ENCODE results near the gene CKLF. TPM values are rescaled to one million over a fixed set of nuclear protein-coding genes. Genes with fewer than 3 reads are reported as not detected.

Gene CKLF
- total and polyA plus RNA-seq, 7 experiments from 2014 or later: 24.1 to 160 (median 45.9) TPM

- H3K27ac ChIP-seq (ENCODE audit: low read depth, low read length): no peak overlapping the region
- H3K27ac Mint-ChIP-seq: peak overlapping the region in 3 of 9 donors; percentile 17 to 69 (median 60)
- no peaks in the 10 kb centered on the region for H3K9me3 ChIP-seq (ENCODE audit: control insufficient read depth in 2 of 3, low read length in 3 of 3)
- H3K27me3 ChIP-seq (ENCODE audit: control insufficient read depth in 2 of 2, insufficient read depth in 2 of 2, low read length in 2 of 2): no peaks in the 10 kb centered on the region
- H3K4me3 ChIP-seq (ENCODE audit: low read length): no peak overlapping the region
- POLR2A ChIA-PET: interaction anchor here (0.6 kb wide), 1 partner anchor 10 kb away, joined by 3 read pairs; no protein-coding TSS in a partner anchor
- intact Hi-C loops (cut with micrococcal nuclease): loop anchor here in 1 of 2 donors (2.0 kb wide), 1 partner anchor 14 kb away; no protein-coding TSS in a partner anchor
- no peaks in the 10 kb centered on the region for H3K27me3 Mint-ChIP-seq
- H3K4me1 Mint-ChIP-seq: peaks cover 11 to 44% (median 19%) of the 10 kb centered on the region in 7 donors
- H3K36me3 ChIP-seq (ENCODE audit: control insufficient read depth in 2 of 3, insufficient read depth in 3 of 3, low read length in 3 of 3): peaks cover 0 to 4% (median 0%) of the 10 kb centered on the region in 3 experiments
- DNase-seq (no peak), ATAC-seq (no peak)
- H3K4me3 Mint-ChIP-seq: peak overlapping the region in 2 of 10 donors; percentile 45 to 66
- no peaks in the 10 kb centered on the region for H3K9me3 Mint-ChIP-seq
- H3K4me1 ChIP-seq (ENCODE audit: control insufficient read depth in 2 of 2, insufficient read depth in 2 of 2, low read length in 2 of 2): peaks cover 0 to 3% of the 10 kb centered on the region in 2 donors
- CTCF ChIA-PET: no interaction called here
- peaks cover 0 to 35% (median 5%) of the 10 kb centered on the region in 5 donors for H3K36me3 Mint-ChIP-seq
Observed at GRCh38 chr16:66538910-66539309, 13.5 kb upstream of the CKLF start.

GRCh38 chr16:66539623-66540469 is 12.5 kb upstream of the CKLF start:
- Mint-ChIP-seq H3K27me3 (no peaks in the 10 kb centered on the region), H3K27ac (peak overlapping the region in 5 of 9 donors; percentile 47 to 71 (median 63)), H3K9me3 (no peaks in the 10 kb centered on the region), H3K36me3 (peaks cover 0 to 31% (median 5%) of the 10 kb centered on the region in 5 donors), H3K4me1 (peaks cover 12 to 43% (median 20%) of the 10 kb centered on the region in 7 donors), H3K4me3 (peak overlapping the region in 3 of 10 donors; percentile 14 to 39 (median 27))
- H3K27me3 ChIP-seq (ENCODE audit: control insufficient read depth in 2 of 2, insufficient read depth in 2 of 2, low read length in 2 of 2): no peaks in the 10 kb centered on the region
- ATAC-seq: no peak
- POLR2A ChIA-PET: interaction anchor here (0.6 to 0.9 kb wide), 3 partner anchors 12 to 24 kb away, joined by 3 to 5 read pairs (median 3); partner anchors contain the start of gene CKLF
- peaks cover 0 to 3% of the 10 kb centered on the region in 2 donors for H3K4me1 ChIP-seq (ENCODE audit: control insufficient read depth in 2 of 2, insufficient read depth in 2 of 2, low read length in 2 of 2)
- no peak overlapping the region for H3K4me3 ChIP-seq (ENCODE audit: low read length)
- H3K9me3 ChIP-seq (ENCODE audit: control insufficient read depth in 2 of 3, low read length in 3 of 3): no peaks in the 10 kb centered on the region
- no peak for DNase-seq
- no peak overlapping the region for H3K27ac ChIP-seq (ENCODE audit: low read depth, low read length)
- H3K36me3 ChIP-seq (ENCODE audit: control insufficient read depth in 2 of 3, insufficient read depth in 3 of 3, low read length in 3 of 3): peaks cover 0 to 4% (median 0%) of the 10 kb centered on the region in 3 experiments
- CTCF ChIA-PET: no interaction called here
- intact Hi-C loops (cut with micrococcal nuclease): loop anchor here in 1 of 2 donors (2.0 kb wide), 1 partner anchor 15 kb away; no protein-coding TSS in a partner anchor

DNA sequence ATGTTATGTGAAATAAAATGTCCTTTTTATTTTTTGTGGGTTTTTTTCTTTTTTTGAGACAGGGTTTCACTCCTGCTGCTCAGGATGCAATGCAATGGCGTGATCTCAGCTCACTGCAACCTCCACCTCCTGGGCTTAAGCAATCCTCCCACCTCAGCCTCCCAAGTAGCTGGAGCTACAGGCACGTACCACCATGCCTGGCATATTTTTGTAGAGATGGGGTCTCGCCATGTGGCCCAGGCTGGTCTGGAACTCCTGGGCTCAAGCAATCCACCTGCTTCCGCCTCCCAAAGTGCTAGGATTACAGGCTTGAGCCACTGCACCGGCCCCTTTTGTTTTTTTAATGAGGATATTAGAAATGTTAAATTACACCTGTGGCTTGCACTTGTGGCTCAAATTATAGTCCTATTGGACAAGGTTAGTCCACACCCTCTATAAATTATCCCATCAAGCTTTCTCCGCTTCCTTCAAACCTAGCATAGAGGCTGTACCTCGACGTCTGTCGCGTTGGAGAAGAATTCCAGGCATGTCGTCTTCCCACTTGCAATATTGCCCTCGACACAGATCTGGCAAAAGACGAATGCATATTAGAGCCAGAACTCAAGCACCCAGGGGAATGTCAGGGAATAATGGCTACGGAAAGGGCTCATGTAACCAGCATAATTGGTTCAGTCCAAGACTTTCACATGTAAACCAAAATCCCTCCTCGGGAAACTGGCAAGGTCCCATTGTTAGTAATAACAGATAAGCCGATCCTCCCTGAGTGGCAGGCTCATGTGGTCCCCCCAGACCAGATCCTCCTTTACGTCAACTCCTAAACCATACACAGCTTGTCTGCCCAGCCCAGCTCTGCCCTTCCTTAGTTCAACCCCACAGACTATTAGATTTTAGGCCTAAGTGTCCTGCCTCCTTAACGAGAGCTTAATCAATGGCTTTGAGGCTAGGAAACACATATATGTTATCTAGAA is 10.7 kb upstream of the CKLF start:
- Histone ChIP-seq H3K4me3 (ENCODE audit: low read length) (no peak overlapping the region), H3K4me1 (ENCODE audit: control insufficient read depth in 2 of 2, insufficient read depth in 2 of 2, low read length in 2 of 2) (peaks cover 0 to 3% of the 10 kb centered on the region in 2 donors), H3K9me3 (ENCODE audit: control insufficient read depth in 2 of 3, low read length in 3 of 3) (no peaks in the 10 kb centered on the region), H3K36me3 (ENCODE audit: control insufficient read depth in 2 of 3, insufficient read depth in 3 of 3, low read length in 3 of 3) (peaks cover 0 to 4% (median 0%) of the 10 kb centered on the region in 3 experiments), H3K27me3 (ENCODE audit: control insufficient read depth in 2 of 2, insufficient read depth in 2 of 2, low read length in 2 of 2) (no peaks in the 10 kb centered on the region), H3K27ac (ENCODE audit: low read depth, low read length) (no peak overlapping the region)
- Mint-ChIP-seq H3K27ac (peak overlapping the region in 3 of 9 donors; percentile 0 to 9 (median 1)), H3K9me3 (no peaks in the 10 kb centered on the region), H3K27me3 (no peaks in the 10 kb centered on the region), H3K4me1 (peaks cover 12 to 49% (median 21%) of the 10 kb centered on the region in 7 donors), H3K36me3 (peaks cover 0 to 29% (median 5%) of the 10 kb centered on the region in 5 donors), H3K4me3 (no peak overlapping the region)
- ChIA-PET CTCF (interaction anchor here (1.0 kb wide), 1 partner anchor 17 kb away, joined by 3 read pairs; no protein-coding TSS in a partner anchor), POLR2A (interaction anchor here (1.0 to 1.3 kb wide), 3 partner anchors 11 to 62 kb away, joined by 3 to 4 read pairs (median 3); partner anchors contain the start of gene CKLF)
- DNase-seq: no peak
- ATAC-seq: no peak
- intact Hi-C loops (cut with micrococcal nuclease): no loop called here

- peaks cover 0 to 4% (median 0%) of the 10 kb centered on the region in 3 experiments for H3K36me3 ChIP-seq (ENCODE audit: control insufficient read depth in 2 of 3, insufficient read depth in 3 of 3, low read length in 3 of 3)
- H3K4me3 ChIP-seq (ENCODE audit: low read length): no peak overlapping the region
- no peaks in the 10 kb centered on the region for H3K27me3 Mint-ChIP-seq
- peaks cover 0 to 3% of the 10 kb centered on the region in 2 donors for H3K4me1 ChIP-seq (ENCODE audit: control insufficient read depth in 2 of 2, insufficient read depth in 2 of 2, low read length in 2 of 2)
- H3K27ac Mint-ChIP-seq: peak overlapping the region in 2 of 9 donors; percentile 0 to 9
- H3K36me3 Mint-ChIP-seq: peaks cover 0 to 30% (median 3%) of the 10 kb centered on the region in 5 donors
- no peak for DNase-seq
- H3K27me3 ChIP-seq (ENCODE audit: control insufficient read depth in 2 of 2, insufficient read depth in 2 of 2, low read length in 2 of 2): no peaks in the 10 kb centered on the region
- H3K4me1 Mint-ChIP-seq: peaks cover 14 to 52% (median 26%) of the 10 kb centered on the region in 7 donors
- H3K4me3 Mint-ChIP-seq: no peak overlapping the region
- POLR2A ChIA-PET: interaction anchor here (1.3 kb wide), 1 partner anchor 10 kb away, joined by 3 read pairs; the partner anchor contains the start of gene CKLF
- CTCF ChIA-PET: interaction anchor here (1.6 kb wide), 1 partner anchor 10 kb away, joined by 3 read pairs; the partner anchor contains the start of gene CKLF
- no peak for ATAC-seq
- no peaks in the 10 kb centered on the region for H3K9me3 ChIP-seq (ENCODE audit: control insufficient read depth in 2 of 3, low read length in 3 of 3)
- no peak overlapping the region for H3K27ac ChIP-seq (ENCODE audit: low read depth, low read length)
- intact Hi-C loops (cut with micrococcal nuclease): no loop called here
- H3K9me3 Mint-ChIP-seq: no peaks in the 10 kb centered on the region
Observed at GRCh38 chr16:66542396-66542795, 10.0 kb upstream of the CKLF start.

GRCh38 chr16:66543541-66543940 is 8.8 kb upstream of the CKLF start:
- no peak overlapping the region for H3K4me3 ChIP-seq (ENCODE audit: low read length)
- peaks cover 0 to 26% (median 0%) of the 10 kb centered on the region in 5 donors for H3K36me3 Mint-ChIP-seq
- no peaks in the 10 kb centered on the region for H3K36me3 ChIP-seq (ENCODE audit: control insufficient read depth in 2 of 3, insufficient read depth in 3 of 3, low read length in 3 of 3)
- ATAC-seq: no peak
- H3K27ac ChIP-seq (ENCODE audit: low read depth, low read length): no peak overlapping the region
- H3K4me1 Mint-ChIP-seq: peaks cover 20 to 54% (median 34%) of the 10 kb centered on the region in 7 donors
- peaks cover 0 to 5% of the 10 kb centered on the region in 2 donors for H3K4me1 ChIP-seq (ENCODE audit: control insufficient read depth in 2 of 2, insufficient read depth in 2 of 2, low read length in 2 of 2)
- H3K27ac Mint-ChIP-seq: peak overlapping the region in 3 of 9 donors; percentile 45 to 74 (median 67)
- H3K4me3 Mint-ChIP-seq: no peak overlapping the region
- H3K9me3 Mint-ChIP-seq: no peaks in the 10 kb centered on the region
- intact Hi-C loops (cut with micrococcal nuclease): no loop called here
- CTCF ChIA-PET: interaction anchor here (1.6 kb wide), 1 partner anchor 9 kb away, joined by 3 read pairs; the partner anchor contains the start of gene CKLF
- POLR2A ChIA-PET: interaction anchor here (0.6 to 1.8 kb wide), 3 partner anchors 8 to 69 kb away, joined by 4 to 7 read pairs (median 6); partner anchors contain the start of gene CKLF
- H3K27me3 Mint-ChIP-seq: no peaks in the 10 kb centered on the region
- no peaks in the 10 kb centered on the region for H3K27me3 ChIP-seq (ENCODE audit: control insufficient read depth in 2 of 2, insufficient read depth in 2 of 2, low read length in 2 of 2)
- no peaks in the 10 kb centered on the region for H3K9me3 ChIP-seq (ENCODE audit: control insufficient read depth in 2 of 3, low read length in 3 of 3)
- no peak for DNase-seq

All from naive thymus-derived CD4-positive, alpha-beta T cell (primary cell).